ENCODE data around the gene TMEM151A. TPM values are rescaled to one million over a fixed set of nuclear protein-coding genes. Genes with fewer than 3 reads are reported as not detected.
"Not testable (repeated sequence)": the region's sequence is repeated elsewhere in the genome, so short reads cannot be mapped to it uniquely, and the experiment has no call there.

TMEM151A gene
- polyA plus RNA-seq (2012; ENCODE audit: insufficient read depth, insufficient read length), result 4.5 TPM

DNA sequence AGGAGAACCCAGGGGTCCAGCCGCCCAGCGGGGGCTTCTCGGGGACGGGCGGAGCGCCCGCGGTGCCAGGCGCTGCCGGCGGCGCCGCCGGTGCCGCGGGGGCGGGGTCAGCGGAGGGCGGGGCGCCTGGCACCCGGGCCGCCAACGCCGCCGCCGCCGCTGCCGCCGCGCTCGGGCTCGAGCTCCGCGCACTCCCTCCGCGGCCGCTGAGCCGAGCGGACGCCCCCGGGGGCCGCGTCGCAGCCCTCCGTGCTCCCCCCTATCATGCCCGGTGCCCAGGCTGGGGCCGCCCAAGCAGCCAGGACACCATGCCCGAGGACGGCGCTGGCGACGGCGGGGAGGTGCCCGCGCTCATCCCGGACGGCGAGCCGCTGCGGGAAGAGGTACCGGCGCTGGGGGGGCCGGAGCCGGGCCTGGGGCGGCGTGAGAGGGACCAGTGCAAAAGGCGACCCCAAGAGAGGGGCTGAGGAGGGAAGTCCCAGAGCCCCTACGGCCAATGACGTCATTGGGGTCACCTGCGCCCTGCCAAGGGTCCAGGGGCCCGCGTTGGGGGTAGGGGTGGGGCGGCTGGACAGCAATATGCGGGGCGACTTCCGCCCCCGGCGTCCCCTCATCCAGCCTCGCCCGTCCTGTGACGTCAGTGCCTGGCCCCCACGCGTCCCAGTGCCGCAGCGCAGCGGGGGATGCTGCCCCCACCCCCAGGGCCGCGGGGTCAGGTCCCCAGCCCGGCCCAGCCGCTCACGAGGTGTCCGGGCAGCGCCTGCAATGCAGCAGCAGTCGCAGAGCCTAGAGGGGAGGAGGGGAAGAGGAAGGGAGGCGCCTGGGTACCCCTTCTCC is at the start of gene TMEM151A:
Gene TMEM151A (plus strand): TSS at position 189 of the 837 bp plus-strand sequence. CDS start 120 bp downstream, at position 309.
- DNase-seq (ENCODE audit: low read depth, low spot score), result no peak
- peak within 1 kb of the TSS; percentile 51 for H3K4me3 ChIP-seq (ENCODE audit: low read length)

- H3K4me3 ChIP-seq (ENCODE audit: low read length), result peak overlapping the region; percentile 15
- peak; percentile 79 for DNase-seq (ENCODE audit: low read depth, low spot score)
Measured at GRCh38 chr11:66242095-66242765, 49.5 kb upstream of the TMEM151A start.

DNA sequence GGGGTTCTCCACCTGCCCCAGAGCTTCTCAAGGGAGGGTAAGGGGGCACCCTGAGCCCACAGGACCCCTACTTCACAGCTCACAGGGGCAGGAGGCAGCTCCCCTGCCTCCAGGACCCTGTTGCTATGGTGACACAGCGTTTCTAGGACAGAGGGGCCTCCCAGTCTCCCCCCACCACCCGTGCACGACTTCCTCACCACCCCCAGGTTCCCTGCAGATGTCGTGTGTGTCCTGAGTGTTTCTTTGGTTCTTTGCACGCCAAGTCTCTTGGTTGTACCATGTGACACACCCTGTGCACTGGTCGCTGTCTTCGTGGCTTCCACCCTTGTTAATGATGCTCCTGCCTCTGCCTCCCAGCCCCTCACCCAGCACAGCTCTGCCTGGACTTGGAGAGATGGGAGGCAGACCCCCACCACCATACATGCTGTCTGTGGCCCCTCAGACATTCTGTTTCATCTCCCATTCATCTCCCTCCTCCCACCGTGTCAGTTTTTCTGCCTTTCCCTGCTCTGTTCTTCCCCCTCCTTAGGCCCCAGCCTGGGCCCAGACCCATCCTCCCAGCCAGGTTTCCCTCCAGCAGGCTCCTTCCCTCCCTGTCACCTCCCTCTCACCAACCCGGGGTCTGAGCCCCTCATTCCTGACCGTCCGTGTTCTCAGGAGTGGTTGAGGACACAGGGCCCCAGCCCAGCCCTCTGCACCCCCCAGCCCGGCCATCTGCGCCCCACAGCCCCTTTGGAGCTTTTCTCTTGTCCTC is 47.7 kb upstream of the TMEM151A start:
- DNase-seq (ENCODE audit: low read depth, low spot score), result peak; percentile 51
- H3K4me3 ChIP-seq (ENCODE audit: low read length), result no peak overlapping the region

DNA sequence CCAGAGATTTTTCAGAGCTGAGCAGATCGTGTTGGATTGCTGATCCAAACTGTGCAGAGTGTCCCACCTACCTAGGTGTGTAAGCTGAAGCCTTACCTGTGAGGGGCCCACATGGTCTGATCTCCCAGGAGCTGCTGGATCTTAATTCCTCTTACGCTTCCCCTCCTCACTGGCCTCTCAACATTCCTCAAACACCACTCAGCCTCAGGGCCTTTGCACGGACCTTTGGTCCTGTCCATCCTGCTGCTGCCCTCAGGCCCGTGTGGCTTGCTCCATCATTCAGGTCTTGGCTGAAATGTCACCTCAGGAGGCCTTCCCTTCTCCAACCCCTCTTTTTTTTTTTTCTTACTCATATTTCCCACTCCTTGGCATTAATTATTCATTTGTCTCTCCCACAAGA is 44.4 kb upstream of the TMEM151A start:
- H3K4me3 ChIP-seq (ENCODE audit: low read length), result no peak overlapping the region
- DNase-seq (ENCODE audit: low read depth, low spot score), result no peak

- no peak overlapping the region for H3K4me3 ChIP-seq (ENCODE audit: low read length)
- no peak for DNase-seq (ENCODE audit: low read depth, low spot score)
Measured at GRCh38 chr11:66247801-66248200, 43.9 kb upstream of the TMEM151A start.

GRCh38 chr11:66248903-66249302 is 42.8 kb upstream of the TMEM151A start:
- no peak for DNase-seq (ENCODE audit: low read depth, low spot score)
- H3K4me3 ChIP-seq (ENCODE audit: low read length), result no peak overlapping the region

GRCh38 chr11:66251809-66252208 is 39.9 kb upstream of the TMEM151A start:
- H3K4me3 ChIP-seq (ENCODE audit: low read length), result no peak overlapping the region
- no peak for DNase-seq (ENCODE audit: low read depth, low spot score)

- not testable (repeated sequence) for DNase-seq (ENCODE audit: low read depth, low spot score); H3K4me3 ChIP-seq (ENCODE audit: low read length)
Measured at GRCh38 chr11:66253081-66253480, 38.6 kb upstream of the TMEM151A start.

GRCh38 chr11:66258473-66258893 is 33.2 kb upstream of the TMEM151A start:
- no peak for DNase-seq (ENCODE audit: low read depth, low spot score)
- H3K4me3 ChIP-seq (ENCODE audit: low read length), result peak overlapping the region; percentile 84

DNA sequence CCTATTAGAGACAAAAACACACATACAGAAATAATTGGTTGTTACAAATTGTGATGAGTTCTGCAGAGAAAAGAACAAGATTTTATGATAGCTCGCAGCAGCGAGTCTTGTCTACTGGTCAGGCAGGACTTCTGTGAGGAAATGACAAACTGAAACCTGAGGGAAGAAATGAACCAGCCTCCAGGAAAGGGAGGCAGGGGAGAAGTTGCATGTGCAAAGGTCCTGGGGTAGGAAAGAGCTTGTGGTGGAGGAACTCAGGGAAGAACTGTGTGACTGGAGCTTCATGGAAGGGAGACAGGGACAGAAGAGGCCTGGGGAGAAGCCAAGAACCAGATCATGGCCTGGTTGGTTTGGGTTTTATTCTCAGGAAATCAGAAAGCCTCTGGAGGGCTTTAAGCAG is 32.5 kb upstream of the TMEM151A start:
- no peak for DNase-seq (ENCODE audit: low read depth, low spot score)
- H3K4me3 ChIP-seq (ENCODE audit: low read length), result no peak overlapping the region

DNA sequence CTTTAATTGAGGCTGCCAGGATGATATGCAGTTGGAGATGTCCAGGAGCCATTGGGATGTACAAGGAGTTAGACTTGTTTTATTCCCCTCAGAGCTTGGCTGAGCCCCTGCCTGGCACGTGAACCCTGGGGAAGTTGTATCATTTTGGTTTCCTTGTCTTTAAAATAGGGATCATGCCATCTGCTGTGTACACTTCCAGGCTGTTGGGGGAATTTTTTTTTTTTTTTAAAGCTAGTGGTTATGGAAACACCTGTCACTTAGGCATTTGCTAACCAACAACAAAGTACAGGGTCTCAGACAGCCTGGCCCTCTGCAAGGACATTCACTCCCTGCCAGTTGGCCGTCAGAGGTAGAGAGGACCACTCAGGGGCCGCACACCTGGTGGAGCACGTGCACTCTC is 31.7 kb upstream of the TMEM151A start:
- H3K4me3 ChIP-seq (ENCODE audit: low read length), result no peak overlapping the region
- no peak for DNase-seq (ENCODE audit: low read depth, low spot score)

DNA sequence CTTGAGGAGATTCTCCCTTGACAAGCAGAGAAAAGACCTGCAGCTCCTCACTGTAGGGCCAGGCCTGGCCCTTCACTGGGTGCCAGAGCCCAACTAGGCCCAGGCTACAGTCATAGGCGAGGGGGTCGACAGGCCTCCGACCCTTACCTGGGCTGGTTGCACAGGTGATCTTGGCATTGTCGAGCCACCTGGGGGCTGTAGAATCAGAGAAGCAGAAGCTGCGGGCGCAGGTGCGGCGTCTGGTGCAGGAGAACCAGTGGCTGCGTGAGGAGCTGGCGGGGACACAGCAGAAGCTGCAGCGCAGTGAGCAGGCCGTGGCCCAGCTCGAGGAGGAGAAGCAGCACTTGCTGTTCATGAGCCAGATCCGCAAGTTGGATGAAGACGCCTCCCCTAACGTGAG is 30.1 kb upstream of the TMEM151A start:
- DNase-seq (ENCODE audit: low read depth, low spot score), result no peak
- H3K4me3 ChIP-seq (ENCODE audit: low read length), result no peak overlapping the region

DNA sequence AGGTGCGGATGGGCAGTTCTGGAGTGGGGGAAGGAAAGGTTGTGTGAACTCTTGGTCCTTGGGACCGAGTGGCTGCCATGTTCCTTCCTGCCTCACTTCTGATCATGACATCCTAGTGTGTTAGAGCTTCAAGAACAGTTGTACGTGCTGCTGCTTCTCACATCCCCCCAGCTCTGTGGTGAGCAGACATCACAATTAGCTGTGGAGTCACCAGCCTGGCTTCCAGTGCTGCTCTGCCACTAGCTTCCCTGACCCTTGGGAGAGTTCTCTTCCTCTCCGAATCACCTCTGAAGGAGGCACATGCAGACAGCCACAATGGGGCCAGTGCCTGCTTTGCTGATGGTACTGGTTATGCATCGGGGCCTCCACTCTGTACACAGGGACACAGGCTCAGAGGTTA is 29.5 kb upstream of the TMEM151A start:
- H3K4me3 ChIP-seq (ENCODE audit: low read length), result no peak overlapping the region
- DNase-seq (ENCODE audit: low read depth, low spot score), result no peak

DNA sequence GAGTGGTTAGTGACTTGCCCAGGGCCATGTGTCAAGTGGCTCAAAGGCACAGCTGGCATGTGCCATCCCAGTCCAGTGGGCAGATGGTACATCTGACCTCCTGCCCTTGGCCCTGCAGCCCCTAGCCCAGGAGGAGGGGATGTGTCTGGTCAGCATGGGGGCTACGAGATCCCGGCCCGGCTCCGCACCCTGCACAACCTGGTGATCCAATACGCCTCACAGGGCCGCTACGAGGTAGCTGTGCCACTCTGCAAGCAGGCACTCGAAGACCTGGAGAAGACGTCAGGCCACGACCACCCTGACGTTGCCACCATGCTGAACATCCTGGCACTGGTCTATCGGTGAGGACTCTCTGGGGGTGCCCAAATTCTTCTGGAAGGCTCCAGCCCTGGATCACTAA is 29.0 kb upstream of the TMEM151A start:
- DNase-seq (ENCODE audit: low read depth, low spot score), result no peak
- no peak overlapping the region for H3K4me3 ChIP-seq (ENCODE audit: low read length)

GRCh38 chr11:66263231-66263630 is 28.5 kb upstream of the TMEM151A start:
- DNase-seq (ENCODE audit: low read depth, low spot score), result no peak
- no peak overlapping the region for H3K4me3 ChIP-seq (ENCODE audit: low read length)

DNA sequence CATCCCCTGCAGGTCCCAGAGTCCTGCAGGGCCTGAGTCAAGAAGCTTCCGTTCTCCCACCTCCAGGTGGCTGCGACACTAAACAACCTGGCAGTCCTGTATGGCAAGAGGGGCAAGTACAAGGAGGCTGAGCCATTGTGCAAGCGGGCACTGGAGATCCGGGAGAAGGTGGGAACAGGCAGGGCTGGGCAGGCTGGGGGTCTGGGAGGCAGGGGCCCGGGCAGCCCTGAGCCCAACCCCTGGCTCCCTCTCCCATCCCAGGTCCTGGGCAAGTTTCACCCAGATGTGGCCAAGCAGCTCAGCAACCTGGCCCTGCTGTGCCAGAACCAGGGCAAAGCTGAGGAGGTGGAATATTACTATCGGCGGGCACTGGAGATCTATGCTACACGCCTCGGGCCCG is 27.9 kb upstream of the TMEM151A start:
- no peak overlapping the region for H3K4me3 ChIP-seq (ENCODE audit: low read length)
- DNase-seq (ENCODE audit: low read depth, low spot score), result no peak

DNA sequence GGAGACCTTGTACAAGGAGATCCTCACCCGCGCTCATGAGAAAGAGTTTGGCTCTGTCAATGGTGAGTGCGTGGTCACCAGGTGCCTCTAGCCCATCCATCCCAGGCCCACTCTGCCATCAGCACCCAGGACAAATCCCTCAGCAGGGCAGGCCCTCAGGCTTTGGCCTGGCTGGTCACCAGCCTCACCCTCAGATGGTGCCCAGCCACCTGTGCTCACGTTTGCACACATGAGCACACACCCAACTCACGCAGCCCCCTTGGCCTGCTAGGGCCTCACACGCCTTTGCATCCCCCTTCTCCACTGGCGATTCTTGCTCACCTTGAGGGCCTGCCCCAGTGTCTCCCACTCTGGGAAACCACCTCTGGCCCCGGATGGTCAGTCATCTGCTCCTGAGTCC is 27.3 kb upstream of the TMEM151A start:
- H3K4me3 ChIP-seq (ENCODE audit: low read length), result no peak overlapping the region
- DNase-seq (ENCODE audit: low read depth, low spot score), result no peak

- no peak for DNase-seq (ENCODE audit: low read depth, low spot score)
- H3K4me3 ChIP-seq (ENCODE audit: low read length), result no peak overlapping the region
Measured at GRCh38 chr11:66264914-66265313, 26.8 kb upstream of the TMEM151A start.

DNA sequence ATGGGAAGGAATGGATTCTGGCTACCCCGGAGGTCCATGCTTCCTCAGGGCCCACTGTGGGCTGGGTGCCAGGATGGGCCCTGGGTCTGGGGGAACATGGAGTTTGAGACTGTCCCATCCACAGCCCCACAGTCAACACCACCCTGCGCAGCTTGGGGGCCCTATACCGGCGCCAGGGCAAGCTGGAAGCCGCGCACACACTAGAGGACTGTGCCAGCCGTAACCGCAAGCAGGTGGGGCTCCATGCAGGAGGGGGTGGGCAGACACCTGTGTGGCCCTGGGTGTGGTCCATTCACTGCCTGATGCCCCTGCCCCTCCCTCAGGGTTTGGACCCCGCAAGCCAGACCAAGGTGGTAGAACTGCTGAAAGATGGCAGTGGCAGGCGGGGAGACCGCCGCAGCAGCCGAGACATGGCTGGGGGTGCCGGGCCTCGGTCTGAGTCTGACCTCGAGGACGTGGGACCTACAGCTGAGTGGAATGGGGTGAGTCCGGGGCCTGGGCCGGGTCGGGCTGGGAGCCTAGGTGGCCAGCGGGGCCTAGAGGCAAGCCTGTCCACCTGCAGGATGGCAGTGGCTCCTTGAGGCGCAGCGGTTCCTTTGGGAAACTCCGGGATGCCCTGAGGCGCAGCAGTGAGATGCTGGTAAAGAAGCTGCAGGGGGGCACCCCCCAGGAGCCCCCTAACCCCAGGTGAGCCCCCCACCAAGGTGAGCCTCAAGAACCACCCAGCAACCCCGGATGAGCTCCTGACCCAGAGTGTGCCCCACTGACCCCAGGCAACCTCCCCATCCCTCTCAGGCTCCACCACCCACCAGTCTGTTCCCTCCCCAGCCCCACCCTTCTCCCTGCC is 25.9 kb upstream of the TMEM151A start:
- no peak for DNase-seq (ENCODE audit: low read depth, low spot score)

More for the DNA sequence above, 25.9 kb upstream of the TMEM151A start:
- no peak overlapping the region for H3K4me3 ChIP-seq (ENCODE audit: low read length)

All from Jurkat, Clone E6-1 (cell line).